ENCODE measurements around the gene THSD4.

THSD4 gene

GRCh38 chr15:71114887-71115566, at the start of gene THSD4:
Gene THSD4 (plus strand): TSS chr15:71115471.
- DNase-seq, result peak; percentile 61

GRCh38 chr15:71066983-71067382, 48.3 kb upstream of the THSD4 start:
- no peak for DNase-seq

DNA sequence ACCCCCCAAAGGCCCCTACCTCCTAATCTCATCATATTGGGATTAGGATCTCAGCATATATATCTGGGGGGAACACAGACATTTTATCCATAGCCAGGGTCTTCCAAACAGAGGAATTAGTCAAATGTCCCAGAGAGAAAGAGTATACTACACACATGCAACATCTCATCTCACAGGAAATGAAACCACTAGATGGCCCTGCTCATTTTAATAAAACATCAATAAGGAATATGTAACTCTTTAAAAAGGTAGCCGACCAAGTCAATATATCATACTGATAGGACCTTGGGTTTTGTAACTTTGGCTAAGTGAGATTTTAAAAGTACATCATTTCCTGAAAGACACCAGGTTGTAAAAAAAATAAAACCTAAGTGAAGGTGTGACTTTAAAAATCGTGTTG, 45.6 kb upstream of the THSD4 start:
- DNase-seq, result no peak

DNA sequence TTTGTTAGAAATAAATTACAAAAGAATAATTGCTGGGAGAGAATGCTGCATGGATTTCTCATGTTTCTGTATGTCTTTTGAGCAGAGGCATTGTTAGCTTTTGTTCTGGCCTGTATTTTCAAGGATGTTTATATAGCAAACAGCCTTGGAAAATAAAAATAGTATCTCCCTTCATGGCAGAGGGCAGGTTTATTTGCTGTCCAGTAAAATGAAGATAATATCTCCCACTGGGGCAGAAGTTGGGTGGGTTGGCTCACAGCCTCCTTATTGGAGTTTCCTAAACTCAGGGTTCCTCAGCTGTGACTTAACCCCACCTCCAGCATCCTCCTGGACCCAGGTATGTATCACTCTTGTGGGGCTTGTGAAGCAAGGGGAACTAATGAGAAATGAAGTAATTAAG, 43.7 kb upstream of the THSD4 start:
- no peak for DNase-seq

- no peak for DNase-seq
Measured at GRCh38 chr15:71072423-71072822, 42.8 kb upstream of the THSD4 start.

DNA sequence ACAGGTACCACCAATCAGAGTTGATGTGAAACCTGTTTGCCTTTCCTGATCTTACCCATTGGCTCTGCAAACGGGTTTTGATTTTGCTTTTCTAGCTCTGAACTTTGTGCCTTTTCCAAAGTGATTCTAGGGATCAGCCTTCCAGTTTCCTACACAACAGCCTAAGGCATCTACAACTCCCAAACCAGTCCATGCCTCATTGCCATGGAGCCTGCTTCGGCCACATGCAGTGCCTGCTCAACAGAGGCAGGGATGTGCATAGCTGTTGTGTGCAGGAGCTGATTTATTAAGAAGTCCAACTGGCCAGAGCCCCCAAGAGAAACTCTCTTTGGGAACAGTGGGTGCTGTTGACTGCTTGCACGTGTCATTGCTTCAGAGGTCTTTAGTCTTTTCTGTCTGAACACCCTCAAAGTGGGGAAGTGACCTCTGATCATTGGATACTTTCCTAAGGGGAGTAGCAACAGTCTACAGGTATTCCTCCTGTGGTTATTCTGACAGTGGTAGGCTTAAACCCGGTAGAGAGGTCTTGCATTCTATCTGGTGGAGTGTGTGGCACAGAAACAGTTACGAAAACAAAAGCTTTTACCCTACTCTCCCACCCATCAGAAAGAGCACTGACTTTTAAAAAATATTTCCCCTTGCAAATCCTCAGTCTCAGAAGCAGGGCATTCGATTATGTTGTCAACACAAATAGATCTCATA, 36.6 kb upstream of the THSD4 start:
- DNase-seq, result no peak

DNA sequence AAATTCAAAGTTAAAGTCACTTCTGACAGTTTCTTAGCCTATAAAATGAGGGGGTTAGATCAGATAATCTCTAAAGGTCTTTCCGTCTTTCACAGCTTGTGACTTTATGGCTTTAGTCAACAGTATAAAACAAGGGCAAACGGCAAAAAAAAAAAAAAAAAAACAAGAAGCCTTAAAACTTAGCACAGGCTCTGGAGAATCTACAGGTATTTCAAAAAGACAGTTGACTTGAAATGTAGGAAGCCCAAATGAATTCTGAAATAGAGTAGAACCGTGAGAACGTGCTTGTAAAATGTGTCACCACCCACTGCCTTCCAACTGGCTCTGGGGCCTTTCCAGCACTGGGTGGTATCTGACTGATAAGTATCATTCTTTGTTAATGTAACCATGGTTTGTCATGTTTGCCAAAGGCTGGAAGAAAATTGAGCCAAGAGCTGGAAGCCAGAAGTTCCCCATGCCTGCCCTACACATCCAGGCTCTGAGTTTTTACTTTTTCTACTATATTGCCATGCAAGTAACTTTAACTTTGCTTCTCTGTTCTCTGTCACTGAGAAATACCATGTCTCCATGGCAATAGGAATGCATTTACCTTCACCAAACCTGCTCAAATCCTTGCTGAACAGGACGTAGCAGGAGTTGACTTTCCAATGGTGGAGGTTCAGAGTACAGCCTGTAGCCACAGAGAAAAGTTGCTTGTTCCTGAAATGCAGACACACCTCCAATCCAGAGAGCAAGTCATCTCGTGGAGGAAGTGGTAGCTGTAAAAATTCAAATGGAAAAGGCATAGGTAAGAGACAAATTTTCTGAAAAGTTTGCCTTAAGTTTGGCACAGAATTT, 35.8 kb upstream of the THSD4 start:
- DNase-seq, result no peak

DNA sequence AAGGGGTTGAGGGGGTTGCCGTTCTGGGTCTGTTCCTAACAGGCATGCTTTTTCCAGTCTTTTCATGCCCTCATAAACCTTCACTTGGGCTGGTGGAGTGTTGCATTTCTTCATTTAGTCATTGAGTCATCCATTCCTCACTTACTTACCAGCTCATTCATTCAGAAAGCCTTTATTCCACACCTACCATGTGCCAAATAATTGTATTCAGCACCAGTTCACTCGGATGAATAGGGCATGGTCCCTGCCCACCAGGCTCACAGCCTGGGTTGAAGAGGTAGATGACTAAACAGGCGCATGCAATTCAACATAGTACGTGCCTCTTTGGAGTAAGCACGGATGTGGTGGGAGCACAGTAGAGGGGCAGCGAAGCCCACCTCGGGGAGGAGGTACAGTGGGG, 35.1 kb upstream of the THSD4 start:
- no peak for DNase-seq

GRCh38 chr15:71080705-71081104, 34.6 kb upstream of the THSD4 start:
- no peak for DNase-seq

DNA sequence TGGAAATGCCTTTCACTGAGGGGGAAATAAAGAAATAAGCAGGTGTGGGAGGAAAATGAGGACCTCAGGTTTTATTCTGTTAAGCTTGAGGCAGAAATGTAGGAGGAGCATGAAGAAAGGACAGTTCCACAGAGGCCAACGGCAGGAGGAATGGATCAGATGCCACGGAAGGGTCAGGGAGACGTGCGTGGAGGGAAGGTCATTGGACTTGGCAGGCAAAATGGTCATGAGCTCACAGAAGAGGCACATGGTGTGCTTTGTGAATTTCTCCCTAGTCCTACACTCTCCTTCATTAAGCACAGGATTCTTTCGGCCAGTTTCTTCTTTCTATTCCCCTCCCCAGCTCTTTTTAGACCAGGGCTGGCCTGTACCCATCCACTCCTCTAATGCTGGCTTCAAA, 32.5 kb upstream of the THSD4 start:
- DNase-seq, result no peak

- no peak for DNase-seq
Measured at GRCh38 chr15:71083349-71083748, 31.9 kb upstream of the THSD4 start.

DNA sequence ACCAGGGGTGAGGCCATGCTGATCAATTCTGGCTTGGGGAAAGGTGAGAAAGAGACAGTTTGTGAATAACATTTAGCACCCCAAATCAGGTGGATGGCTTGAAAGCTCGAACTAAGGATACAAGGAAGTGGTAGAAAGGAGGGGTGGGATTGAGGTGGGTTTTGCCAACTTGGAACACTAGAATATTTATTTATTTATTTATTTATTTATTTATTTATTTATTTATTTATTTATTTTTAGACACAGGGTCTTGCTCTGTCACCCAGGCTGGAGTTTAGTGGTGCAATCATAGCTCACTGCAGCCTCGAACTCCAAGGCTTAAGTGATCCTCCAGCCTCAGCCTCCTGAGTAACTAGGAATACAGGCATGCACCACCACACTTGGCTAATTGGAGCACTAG, 31.0 kb upstream of the THSD4 start:
- no peak for DNase-seq

GRCh38 chr15:71085809-71086208, 29.5 kb upstream of the THSD4 start:
- no peak for DNase-seq

DNA sequence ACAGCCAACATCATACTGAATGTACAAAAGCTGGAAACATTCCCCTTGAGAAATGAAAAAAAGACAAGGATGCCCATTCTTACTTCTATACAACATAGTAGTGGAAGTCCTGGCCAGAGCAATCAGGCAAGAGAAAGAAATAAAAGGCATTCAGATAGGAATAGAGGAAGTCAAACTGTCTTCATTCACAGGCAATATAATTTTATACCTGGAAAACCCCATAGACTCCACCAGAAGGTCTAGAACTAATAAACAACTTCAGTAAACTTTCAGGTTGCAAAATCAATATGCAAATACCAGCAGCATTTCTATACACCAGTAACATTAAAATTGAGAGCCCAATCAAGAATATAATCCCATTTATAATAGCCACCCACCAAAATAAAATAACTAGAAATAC, 27.1 kb upstream of the THSD4 start:
- DNase-seq, result no peak

- no peak for DNase-seq
Measured at GRCh38 chr15:71088683-71089082, 26.6 kb upstream of the THSD4 start.

DNA sequence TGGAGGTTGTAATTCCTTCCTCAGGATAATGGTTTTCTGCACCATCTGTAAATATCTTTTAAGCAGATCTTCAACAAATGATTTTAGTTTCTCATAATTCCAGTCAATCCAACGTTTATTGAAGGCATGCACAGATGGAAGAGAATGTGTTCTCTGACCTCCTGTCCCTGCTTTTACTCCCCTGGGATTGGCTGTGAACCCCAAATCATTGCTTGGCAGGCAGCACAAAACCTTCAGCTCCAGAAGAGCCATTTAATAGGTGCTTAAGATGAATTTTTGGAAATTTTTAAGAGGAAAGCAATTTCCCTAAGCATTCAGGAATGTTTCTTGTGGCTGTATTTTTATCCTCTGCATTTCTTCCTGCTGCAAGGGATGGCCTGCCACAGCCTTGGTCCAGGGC, 25.5 kb upstream of the THSD4 start:
- DNase-seq, result no peak

GRCh38 chr15:71091601-71092000, 23.7 kb upstream of the THSD4 start:
- no peak for DNase-seq

GRCh38 chr15:71092056-71092600, 23.1 kb upstream of the THSD4 start:
- no peak for DNase-seq

DNA sequence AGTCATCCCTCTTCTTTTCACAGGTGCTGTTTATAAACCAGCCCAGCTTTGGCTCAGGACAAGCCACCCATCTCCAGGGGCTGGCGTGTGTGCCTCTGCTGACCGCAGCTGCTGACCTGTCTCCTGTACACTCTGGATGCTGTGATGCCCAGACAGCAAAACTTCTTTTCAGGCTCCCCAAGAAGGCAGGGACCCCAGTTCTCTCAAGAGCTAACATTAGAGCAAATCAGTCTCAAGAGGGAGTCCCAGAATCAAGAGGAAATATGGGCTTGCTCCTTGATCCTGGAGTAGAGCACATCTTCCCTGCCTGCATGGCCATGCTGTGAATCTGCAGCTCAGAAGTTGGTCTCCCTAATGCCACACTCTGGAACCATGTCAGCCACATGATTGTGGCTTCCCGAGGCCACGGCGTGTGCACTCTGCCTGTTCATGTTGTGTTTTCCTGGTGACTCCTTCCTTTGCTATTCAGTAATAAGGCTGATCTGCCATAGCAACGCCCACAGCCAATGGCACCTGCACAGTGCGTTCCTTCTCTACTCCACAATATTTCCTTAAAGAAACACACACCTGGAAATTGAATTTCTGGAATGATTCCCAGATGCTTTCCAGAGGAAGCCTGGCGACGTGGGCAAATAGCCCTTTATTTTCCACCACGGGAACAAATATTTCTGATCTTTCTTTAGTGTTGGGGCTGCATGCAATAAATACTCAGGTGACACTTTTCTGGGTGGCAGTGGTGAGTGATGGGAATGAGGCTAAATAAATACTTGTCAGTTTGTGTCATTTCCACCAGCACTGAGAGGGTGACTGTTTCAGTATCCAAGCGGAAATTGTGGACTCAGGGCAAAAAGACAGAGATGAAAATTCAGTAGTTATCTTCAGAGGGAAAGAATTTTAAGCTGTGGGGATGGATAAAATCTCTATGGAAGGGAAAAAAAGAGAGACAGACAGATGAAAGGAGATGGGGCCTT, 21.9 kb upstream of the THSD4 start:
- DNase-seq, result no peak

DNA sequence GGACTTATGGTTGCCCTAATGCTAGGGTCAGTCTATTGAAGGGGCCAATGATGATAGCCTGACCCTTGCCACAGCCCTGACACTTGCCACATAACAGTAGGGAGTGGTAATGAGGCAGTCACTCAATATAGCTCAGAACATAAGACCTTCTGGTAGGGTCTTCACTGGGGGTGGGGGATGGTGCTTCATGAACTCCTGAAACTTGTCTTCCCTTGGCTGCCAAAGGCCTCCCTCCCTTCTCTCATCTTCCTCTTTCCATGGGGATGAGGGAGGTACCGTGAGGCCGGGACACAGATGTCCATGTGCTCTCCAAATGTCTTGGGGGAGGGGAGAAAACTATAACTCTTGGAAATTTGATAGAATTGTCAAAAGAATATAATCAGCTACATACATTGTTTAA, 21.1 kb upstream of the THSD4 start:
- DNase-seq, result no peak

DNA sequence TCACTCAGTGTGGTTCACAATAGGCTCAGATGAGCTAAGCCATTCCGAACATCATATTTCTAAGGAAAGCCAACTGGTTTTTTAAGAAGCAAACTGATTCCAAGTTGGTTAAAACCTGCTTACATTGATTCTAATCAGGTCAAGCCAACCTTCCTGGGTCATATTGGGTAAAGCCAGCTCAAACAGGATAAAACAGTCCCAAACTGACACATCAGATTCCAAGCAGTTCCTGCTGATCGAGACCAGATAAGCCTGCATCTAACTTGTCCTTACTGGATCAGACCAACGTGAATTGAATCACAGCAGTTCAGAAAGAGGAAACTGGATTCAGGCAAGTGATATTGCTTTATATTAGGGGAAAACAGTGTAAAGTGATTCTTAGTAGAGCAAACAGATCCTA, 18.6 kb upstream of the THSD4 start:
- no peak for DNase-seq

DNA sequence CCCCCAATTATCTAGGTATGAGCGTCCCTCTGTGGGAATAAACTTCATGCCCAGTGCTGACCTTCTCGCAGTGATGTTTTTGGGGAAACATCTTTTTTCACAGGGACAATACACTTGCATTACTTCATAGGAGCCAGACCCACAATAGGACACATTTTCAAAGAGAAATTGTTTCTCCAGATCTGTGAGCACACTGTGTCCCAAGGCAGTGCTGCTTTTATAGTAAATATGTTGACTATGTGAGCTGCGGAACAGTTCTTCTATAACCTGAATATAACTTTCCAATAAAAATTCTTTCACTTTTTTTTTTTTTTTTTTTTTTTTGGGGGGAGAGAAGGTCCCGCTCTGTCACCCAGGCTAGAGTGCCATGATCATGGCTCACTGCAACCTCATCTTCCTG, 17.4 kb upstream of the THSD4 start:
- DNase-seq, result no peak
